Stimulated activated CD8-positive, alpha-beta memory T cell treated with anti-CD3 and anti-CD28 coated beads, Interleukin-4, amount 100 ng/mL, for 1 hour (primary cell): ENCODE results near the gene ALDH1A2.

Experiments used
- DNase-seq, 2 donors: peaks; one replicate each; pipeline ENCODE4 v3.0.0-alpha.2; 2020; ENCODE audit warnings: low read depth in 2 of 2, low spot score in 1 of 2

Gene ALDH1A2

DNA sequence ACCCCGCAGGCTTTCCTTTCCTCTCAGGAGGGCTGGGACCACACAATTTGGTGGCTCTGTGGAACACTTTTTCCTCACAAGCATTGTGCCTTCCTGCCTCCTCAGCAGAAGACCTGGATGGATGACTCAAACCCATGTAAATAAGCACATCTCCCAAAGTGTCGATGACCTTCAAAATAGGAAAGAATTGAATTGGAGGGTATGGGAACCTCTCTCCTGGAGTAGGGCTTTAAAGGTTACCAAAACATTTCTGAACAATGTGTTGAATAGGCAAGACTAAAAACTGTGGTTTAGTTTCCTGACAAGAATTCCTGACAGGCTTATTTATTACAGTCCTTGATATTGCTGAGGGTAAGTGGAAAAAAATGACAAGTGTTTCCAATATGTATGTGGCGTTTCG lies 118.2 kb downstream of the ALDH1A2 start:
- DNase-seq: no peak

DNA sequence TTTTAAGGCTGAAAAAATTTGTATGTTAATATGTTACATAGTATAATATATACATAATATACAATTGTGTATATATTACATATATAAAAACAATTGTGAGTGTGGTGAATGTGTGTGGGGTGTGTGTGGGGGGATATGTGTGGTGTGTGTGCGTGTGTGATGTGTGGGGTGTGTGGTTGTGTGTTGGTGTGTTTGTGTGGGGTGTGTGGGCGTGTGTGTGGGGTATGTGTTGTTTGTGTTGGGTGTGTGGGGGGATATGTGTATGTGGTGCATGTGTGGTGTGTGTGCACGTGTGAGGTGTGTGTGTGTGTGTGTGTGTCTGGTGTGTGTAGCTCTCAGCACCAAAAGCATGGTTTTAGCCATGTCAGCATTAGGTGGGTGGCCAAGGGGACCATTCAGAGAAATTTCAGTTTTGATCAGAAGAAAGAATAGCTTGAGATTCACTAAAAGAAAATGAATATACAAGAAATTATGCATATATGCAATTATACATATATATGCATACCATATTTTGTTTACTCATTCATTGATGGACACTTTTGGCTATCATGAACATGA lies 118.9 kb downstream of the ALDH1A2 start:
- DNase-seq: no peak

- no peak for DNase-seq
Observed at GRCh38 chr15:57945616-57946015, 119.9 kb downstream of the ALDH1A2 start.

- DNase-seq: no peak
Observed at GRCh38 chr15:57943754-57944420, 121.6 kb downstream of the ALDH1A2 start.

- DNase-seq: no peak
Observed at GRCh38 chr15:57943171-57943570, 122.3 kb downstream of the ALDH1A2 start.

DNA sequence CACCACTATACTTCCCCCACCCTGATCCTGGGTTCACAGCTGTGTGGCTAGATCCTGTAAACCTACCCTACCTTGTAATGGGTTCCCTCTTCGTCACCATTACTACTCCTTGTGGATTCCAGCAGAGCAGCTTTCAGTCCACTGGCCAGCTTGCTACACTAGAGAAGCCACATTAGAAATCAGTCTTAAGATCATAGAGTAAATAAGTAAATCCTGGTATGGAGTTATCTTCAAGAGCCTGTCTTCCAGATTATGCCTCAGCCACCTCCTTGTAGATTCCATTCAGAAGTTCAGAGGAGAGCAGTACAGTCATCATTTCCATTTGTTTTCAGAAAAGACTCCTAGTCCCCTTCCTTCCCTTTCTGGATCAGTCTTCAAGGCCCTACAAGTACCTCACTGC lies 123.7 kb downstream of the ALDH1A2 start:
- no peak for DNase-seq

DNA sequence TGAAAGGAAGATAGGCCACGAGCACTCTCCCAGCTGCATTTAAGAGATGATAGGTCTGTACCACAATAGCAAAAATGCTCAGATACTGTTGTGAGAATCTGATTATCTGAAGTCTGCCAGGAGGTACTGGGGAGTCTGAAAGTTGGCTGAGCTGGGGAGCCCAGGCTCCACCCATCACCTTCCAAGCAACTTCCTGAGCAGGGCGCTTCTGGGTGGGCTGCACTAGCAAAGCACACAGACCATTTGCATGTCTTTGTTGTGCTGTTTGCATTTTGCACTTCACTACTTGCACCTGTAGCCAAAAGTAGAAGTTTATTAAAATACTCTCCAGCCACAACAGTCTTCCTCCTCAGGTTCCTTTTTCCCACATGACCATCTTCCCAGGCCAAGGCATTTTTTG lies 133.2 kb downstream of the ALDH1A2 start:
- no peak for DNase-seq

- DNase-seq: no peak
Observed at GRCh38 chr15:57931570-57931969, 133.9 kb downstream of the ALDH1A2 start.

DNA sequence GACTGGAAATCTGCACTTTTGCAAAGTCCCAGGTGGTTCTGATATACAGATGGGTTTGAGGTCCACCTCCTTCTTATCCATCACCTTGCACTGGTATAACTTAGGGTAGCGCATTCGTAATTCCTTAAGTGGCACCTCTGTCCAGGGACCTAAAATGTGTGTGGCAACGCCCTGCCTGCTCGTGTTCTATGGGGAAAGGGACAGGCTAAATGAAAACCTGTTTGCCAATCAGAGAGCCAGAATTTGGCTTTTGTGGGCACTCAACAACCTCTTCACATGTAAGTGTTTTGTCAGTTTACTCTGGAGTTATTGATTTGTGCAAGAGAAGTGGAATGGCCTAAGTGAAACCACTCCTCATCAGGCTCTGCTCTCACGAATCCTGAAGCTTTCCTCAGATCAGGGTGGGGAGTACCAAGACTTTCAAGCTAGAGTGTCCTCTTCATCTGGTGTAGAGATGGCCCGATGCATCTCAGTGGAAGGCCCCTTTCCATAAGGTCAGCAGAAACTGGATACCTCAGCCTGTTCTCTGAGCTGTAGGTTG lies 138.3 kb downstream of the ALDH1A2 start:
- DNase-seq: no peak

DNA sequence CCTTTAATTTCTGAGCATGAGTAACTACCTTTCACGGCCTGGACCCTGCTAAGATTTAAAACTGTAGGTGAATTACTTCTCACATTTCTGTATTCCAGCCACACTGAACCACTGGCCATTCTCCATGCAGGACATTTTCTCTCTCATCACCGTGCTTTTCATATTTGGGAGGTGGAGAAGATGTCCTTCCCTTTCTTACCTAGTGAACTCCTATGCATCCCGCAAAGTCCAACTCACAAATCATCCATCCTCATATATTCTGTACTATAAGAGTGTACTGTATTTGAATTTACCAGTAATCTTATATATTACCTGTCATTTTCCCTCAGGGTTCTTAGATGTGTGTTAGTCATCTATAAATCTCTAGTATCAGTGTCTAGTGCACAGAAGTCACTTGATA lies 139.9 kb downstream of the ALDH1A2 start:
- DNase-seq: no peak

DNA sequence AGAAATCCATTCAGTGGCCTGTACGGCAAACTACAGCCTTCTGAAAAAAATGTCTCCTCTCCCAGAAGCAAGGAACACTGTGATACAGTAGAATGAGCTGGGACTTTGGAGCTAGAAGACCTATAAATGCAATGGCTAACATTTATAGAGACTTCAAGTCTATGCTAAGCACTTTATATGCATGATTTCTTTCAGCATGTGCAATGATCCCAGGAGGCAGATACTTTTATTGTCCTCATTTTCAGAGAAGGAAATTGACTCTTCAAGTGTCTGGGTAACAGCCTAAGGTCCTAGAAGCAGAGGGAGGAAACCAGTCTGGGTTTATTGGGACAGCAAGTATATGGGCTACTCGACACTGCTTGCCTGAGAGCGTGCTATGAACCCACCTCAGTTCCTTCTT lies 140.9 kb downstream of the ALDH1A2 start:
- no peak for DNase-seq

- DNase-seq: no peak
Observed at GRCh38 chr15:57923750-57924149, 141.8 kb downstream of the ALDH1A2 start.

DNA sequence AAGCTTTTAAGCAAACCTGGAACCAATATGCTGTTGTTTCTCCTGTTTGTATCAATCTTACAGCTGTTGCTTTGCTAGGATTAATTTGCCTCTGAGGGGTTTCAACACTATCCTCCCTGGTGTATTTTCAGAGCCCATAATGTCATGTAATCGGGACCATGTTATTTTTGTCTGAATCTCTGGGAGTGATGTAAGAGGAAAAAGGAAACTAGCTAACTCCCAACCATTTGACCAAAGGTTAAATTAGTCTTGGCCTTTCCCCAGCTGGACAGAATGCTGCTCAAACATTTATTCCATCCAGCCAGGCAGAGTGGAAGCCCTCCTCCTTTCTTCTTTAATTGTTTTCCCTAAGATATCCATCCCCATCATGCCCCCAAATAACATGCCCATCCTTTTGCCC lies 142.2 kb downstream of the ALDH1A2 start:
- no peak for DNase-seq

- DNase-seq: no peak
Observed at GRCh38 chr15:57922776-57923175, 142.7 kb downstream of the ALDH1A2 start.

DNA sequence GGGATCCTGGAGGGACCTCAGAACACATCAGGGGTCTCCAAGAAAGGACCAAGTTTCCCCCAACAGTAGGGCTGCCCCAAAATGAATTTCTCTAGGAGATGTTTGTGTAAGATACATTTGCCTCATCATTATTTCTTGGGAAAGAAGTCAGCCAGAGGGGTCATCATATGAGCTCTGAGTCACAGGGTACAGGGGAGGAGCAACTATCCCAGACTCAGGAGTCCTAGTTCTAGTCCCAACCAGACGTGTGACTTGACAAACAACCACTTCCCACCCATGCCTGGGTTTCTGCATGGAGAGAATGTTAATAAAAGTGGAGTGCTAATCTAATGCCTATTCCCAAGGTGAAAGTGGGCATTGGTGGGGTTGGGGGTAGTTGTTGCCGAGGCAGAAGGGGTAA lies 144.1 kb downstream of the ALDH1A2 start:
- no peak for DNase-seq

DNA sequence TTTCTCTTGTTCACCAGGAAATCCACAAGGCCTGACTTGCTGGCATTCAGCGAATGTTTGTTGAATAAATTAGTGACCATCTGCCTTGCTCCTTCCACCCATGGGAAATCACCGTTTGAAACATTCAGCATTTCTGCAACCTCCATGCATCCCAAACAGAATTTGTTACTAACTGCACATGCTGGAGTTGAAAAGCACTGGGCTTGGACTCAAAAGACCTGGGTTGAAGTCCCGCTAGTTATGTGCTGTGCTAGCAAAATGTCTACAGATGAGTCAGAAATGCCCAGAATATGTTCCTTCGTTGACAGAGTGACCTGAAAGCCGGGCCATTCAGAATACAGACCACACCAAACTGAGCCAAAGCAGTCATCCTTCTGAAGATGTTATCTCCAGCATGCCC lies 144.6 kb downstream of the ALDH1A2 start:
- no peak for DNase-seq

GRCh38 chr15:57919754-57920153 lies 145.8 kb downstream of the ALDH1A2 start:
- no peak for DNase-seq

DNA sequence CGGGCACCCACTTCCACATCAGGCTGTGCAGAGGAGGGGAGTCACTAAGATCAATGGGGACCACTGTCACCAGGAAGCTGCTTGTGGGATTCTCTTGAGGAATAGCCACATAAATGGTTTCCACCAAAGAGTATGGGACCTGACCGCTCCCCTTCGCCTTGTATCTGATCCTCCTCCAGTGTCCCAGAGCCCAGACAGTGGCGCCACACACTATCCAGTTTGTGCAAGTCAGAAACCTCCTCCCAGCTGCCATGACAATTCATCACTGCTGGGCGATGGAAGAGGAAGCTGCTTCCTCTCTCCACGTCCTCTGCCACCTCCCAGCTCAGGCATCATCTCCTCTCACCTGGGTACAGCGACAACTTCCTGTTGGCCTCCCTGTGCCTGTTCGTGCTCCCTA lies 147.5 kb downstream of the ALDH1A2 start:
- DNase-seq: no peak

GRCh38 chr15:57916695-57917094 lies 148.8 kb downstream of the ALDH1A2 start:
- DNase-seq: no peak

GRCh38 chr15:57915827-57916531 lies 149.5 kb downstream of the ALDH1A2 start:
- DNase-seq: no peak

GRCh38 chr15:57914350-57915055 lies 151.0 kb downstream of the ALDH1A2 start:
- no peak for DNase-seq

GRCh38 chr15:57911247-57911646 lies 154.3 kb downstream of the ALDH1A2 start:
- no peak for DNase-seq
